HG02763 (cell line): Measurements from ENCODE around the gene CHD5.

ENCODE experiments used
- ATAC-seq: cut with Tn5 transposase; IDR thresholded peaks from one replicate; pipeline ENCODE4 v1.9.1; 2021; ENCODE audit warnings: mild to moderate bottlenecking, moderate library complexity; ENCODE audit not compliant: unreplicated experiment

CHD5 gene

GRCh38 chr1:6134741-6135510, 45.2 kb downstream of the CHD5 start:
- ATAC-seq: no peak

- ATAC-seq: no peak
Observed at GRCh38 chr1:6134206-6134605, 45.9 kb downstream of the CHD5 start.

GRCh38 chr1:6133146-6133895, 46.8 kb downstream of the CHD5 start:
- ATAC-seq: no peak

DNA sequence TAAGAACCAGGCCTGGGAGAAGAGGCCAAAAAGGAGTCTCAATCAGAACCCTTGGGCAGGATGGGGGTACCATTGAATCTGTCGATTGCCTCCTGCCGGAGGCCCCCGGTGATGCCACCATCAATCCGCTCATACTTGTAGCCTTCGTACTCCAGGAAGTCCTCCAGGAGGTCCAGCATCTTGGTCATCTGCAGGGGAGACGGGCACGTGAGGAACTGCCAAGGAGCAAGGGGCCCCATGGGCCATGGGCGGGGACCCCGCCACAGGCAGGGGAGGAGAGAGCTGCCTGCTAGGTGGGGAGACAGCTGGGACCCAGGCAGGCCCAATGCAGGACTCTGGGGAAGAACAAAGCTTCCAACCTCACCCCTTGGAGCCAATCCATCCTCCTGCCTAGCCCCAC, 48.6 kb downstream of the CHD5 start:
- ATAC-seq: no peak

DNA sequence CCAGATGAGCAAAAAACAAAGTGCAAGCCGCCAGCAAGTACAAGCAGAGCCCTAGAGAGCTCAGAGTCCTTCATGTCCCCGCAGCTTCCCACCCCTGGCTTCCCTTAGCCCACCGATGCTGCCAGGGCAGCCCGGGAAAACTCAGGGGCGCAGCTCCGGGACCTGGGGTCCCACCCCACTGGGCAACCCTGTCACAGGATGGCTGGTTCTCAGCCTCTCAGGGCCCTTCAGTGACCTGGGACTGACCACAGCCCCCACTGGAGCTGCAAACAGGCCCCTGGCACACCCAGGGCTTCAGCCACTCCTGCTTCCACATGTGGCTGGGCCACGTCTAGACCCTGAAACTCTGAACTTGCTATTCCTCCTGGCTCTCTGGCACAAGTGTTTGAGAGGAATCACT, 49.5 kb downstream of the CHD5 start:
- no peak for ATAC-seq

- ATAC-seq: no peak
Observed at GRCh38 chr1:6130036-6130435, 50.1 kb downstream of the CHD5 start.

GRCh38 chr1:6129313-6129712, 50.8 kb downstream of the CHD5 start:
- no peak for ATAC-seq

- no peak for ATAC-seq
Observed at GRCh38 chr1:6128276-6129081, 51.6 kb downstream of the CHD5 start.

DNA sequence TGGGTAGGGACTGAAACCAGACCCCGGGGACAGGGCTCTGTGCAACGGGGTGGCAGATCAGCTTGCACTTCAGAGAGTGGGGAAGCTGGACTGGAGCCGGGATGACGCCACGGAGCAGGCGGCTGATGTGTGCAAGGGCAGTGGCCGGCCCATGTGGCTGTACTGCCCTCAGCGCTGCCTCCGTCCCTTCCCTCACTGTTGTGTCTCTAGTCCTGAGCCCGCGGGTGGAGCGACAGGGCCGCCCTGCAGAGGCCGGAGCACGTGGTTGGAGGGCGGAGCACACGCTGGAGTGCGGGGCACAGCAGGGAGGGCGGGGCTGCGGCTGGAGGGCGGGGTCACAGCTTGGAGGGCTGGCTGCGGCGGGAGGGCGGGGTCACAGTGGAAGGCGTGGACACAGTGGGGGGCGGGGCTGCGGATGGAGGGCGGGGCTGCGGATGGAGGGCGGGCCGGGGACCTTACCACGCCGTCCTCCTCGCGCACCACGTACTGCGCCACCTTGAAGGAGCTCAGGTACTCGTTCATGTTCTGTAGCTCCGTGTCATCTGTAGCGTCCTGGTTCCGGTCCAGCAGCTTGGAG, 52.4 kb downstream of the CHD5 start:
- no peak for ATAC-seq

GRCh38 chr1:6126521-6127067, 53.5 kb downstream of the CHD5 start:
- no peak for ATAC-seq

DNA sequence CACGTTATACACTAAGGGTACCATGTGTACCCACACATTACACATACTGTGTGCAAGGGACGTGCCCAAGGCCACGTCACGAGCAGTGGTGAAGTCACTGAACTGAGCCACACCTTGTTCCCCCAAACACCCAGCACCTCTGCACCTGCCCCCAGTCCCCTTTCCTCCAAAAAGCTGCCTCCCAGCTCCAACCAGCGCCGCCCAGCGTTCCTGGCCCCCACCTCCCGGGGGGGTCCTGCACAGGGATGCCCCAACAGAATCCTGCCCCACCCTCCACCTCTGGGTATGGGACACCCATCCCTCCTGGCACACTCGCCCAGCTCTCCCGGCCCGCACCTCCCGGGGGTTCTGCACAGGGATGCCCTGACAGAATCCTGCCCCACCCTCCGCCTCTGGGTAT, 54.1 kb downstream of the CHD5 start:
- ATAC-seq: no peak

DNA sequence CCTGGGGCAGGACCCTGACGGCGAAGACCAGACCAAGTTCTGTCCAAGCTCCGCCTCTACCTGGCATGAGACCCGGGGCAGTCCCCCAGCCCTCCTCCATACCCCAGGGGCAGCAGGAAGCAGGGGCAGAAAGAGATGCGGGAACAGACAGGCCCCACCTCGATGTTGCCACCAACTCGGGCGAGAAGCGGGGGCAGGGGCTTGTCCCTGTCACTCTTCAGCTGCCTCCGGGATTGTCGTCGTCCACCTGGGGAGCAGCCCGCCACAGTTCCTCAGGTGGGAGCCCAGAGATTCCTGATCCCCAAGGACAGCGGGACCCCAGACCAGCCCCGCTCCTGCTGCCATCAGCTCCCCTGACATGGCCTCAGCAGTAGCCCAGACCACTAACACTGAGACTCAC, 54.8 kb downstream of the CHD5 start:
- ATAC-seq: no peak

DNA sequence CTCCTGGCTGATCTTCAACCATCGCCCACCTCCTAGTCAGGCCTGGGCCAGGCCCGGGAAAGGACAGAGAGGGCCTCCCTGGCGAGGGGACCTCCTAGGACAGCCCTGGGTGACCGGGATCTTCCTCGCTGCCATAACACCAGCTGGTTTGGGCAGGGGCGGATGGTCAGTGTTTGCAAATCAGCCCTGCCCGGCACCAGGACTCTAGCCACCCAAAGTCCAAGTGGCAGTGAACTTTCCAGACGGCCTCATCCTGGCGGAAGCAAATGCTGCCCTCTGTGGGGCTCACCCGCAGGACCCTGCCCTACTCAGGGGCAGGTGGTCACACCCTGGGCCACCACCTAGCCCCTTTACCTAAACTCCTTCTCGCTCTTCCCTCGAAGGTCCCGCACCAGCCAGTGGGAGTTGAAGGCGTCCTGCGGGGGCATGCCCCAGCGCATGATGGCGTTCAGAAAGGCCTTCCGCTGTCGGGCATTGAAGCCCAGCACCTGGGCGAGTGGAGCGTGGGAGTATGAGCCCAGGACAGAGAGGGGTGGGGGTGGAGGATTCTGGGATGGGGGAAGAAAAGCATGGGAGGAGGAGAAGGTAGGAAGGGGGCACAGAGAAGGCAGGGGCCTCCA, 55.3 kb downstream of the CHD5 start:
- ATAC-seq: no peak

- ATAC-seq: no peak
Observed at GRCh38 chr1:6124341-6124740, 55.8 kb downstream of the CHD5 start.

DNA sequence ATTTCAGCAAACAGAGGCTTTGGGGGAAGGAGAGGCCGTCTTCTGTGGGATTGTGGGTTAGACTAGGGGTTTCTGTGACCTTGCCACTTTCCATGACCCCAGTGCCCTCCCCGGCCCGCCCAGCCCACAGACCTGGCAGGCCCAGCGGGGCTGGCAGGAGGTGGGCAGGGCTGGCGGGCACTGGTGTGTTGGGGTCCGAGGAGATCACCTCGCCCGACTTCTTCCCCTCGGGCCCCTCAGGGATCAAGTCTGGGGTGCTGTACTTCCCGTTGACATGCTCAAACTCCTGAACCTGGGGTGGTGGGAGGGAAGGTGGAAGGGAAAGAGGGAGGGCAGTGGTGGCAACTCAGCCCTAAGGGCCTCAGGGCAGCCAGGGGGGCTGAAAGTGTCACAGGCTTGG, 56.3 kb downstream of the CHD5 start:
- ATAC-seq: no peak

DNA sequence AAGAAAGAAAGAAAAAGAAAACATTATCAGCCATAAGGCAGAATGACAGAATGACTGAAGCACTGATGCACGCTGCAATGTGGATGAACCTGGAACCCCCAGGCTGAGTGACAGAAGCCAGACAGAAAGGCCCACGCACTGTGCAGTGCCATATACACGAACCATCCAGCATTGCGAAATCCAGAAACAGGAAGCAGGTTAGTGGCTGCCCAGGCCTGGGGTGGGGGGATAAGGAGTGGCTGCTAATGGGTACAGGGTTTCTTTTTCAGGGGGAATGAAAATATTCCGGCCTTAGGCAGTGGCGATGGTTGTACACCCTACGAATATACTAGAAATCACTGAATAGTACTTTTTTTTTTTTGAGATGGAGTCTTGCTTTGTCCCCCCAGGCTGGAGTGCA, 57.0 kb downstream of the CHD5 start:
- no peak for ATAC-seq

DNA sequence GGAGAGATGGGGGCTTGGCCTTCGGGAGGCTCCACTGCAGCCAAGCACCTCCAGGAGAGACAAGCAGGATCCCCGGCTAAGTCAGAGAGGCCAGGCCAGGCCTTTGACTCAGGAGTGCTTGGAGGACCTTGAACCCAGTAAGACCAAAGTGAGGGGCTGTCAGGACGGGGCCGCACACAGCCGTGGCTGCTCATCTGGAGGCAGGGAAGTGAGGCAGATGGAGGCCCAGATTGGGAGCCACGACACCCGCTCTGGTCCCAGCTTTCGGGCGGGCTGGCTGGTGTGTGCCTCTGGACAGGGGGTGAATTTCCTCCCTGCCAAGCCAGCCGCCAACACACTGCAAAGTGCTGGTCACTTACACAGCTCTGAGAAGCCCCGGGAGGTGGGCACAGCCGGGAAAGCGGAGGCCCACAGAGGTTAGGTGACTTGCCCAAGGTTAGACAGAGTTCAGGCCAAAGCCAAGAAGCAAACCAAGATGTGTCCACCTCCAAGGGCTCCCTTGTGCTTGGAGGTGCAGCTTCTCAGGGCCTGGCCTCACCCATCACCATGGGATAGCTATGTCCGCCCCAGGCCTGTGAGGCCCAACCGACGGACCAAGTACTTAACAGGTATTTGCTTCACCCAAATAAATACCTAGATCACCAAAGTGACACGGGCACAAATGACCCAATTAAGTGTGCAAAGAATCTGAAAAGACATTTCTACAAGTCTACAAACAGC, 58.3 kb downstream of the CHD5 start:
- no peak for ATAC-seq

DNA sequence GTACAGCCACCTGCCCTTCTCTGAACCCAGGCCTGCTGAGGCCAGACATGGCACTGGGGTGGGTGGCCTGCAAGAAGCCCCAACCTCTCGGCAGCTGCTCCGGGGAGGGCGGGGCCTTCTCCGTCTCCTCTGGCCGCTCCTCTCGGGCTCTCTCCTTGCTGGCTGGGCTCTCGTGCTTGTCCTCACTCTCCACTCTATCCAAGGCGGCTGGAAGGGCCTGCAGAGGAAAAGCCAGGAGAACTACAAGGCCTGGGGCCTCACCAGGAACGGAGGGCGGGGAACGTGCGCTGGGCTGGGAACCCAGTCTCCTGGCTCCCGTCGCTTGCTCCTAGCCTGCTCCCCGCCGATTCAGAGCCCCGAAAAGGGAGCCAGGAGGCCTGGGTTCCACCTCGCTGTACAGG, 59.1 kb downstream of the CHD5 start:
- ATAC-seq: no peak

DNA sequence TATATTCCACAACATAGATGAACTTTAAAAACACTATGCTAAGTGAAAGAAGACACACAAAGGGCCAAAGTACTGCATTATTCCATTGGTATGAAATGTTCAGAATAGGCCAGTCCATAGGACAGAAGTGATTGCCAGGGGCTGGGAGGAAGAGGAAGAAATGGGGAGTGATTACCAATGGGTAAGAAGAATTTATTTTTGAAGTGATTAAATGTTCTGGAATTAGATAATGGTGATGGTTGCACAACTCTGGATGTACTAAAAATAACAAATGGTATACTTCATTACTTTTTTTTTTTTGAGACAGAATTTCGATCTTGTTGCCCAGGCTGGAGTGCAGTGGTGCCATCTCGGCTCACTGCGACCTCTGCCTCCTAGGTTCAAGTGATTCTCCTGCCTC, 61.7 kb downstream of the CHD5 start:
- ATAC-seq: no peak

DNA sequence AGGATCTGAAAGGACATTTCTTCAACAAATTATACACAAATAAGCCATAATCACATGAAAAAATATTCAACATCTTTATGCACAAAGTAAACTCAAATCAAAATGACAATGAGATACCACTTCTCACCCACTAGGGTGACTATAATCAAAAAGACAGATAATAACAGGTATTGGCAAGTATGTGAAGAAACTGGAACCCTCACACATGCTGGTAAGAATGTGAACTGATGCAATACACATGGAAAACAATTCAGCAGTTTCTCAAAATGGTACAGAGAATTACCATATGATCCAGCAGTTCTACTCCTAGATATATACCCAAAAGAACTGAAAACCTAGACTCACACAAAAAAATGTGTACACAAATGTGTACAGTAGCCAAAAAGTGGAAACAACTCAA, 62.5 kb downstream of the CHD5 start:
- ATAC-seq: no peak
